ENCODE results near the gene MERTK.
"Not testable (repeated sequence)": the region's sequence is repeated elsewhere in the genome, so short reads cannot be mapped to it uniquely, and the experiment has no call there.

MERTK gene

GRCh38 chr2:111910609-111911277 lies 12.3 kb downstream of the MERTK start:
- no peak for DNase-seq (ENCODE audit: low read depth)

DNA sequence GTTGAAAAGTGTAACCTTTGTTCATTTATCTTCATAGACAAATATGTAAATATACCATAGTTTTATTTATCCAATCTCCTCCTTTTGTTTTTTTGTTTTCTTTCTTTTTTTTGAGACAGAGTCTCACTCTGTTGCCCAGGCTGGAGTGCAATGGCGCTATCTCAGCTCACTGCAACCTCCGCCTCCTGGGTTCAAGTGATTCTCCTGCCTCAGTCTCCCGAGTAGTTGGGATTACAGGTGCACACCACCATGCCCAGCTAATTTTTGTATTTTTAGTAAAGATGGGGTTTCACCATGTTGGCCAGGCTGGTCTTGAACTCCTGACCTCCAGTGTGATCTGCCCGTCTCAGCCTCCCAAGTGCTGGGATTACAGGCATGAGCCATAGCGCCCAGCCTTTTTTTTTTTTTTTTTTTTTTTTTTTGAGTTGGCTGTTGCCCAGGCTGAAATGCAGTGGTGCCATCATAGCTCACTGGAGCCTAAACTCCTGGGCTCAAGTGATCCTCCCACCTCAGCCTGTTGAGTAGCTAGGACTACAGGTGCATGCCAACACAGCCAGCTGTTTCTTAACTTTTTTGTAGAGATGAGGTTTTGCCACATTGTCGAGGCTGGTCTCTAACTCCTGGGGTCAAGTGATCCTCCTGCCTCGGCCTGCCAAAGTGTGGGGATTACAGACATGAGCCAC lies 13.0 kb downstream of the MERTK start:
- DNase-seq (ENCODE audit: low read depth), result not testable (repeated sequence)

DNA sequence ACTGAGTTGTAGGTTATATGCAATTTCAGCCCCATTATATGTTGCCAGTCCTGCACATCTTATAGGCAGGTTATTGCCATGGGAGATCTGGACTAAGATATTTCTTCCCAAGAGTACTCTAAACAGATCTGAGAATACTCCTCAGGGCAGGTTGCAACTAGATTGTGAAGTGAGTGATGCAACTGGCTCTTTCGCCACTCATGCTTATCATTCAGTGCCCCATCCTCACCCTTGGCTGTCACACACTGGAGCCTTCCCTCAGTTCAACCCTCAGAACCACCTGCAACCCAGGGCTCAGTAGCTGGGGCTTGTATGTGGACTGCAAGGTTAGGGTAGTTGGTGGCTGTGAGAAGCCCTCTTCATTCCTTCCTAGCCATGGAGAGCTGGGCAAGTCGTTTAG lies 14.1 kb downstream of the MERTK start:
- DNase-seq (ENCODE audit: low read depth), result no peak

DNA sequence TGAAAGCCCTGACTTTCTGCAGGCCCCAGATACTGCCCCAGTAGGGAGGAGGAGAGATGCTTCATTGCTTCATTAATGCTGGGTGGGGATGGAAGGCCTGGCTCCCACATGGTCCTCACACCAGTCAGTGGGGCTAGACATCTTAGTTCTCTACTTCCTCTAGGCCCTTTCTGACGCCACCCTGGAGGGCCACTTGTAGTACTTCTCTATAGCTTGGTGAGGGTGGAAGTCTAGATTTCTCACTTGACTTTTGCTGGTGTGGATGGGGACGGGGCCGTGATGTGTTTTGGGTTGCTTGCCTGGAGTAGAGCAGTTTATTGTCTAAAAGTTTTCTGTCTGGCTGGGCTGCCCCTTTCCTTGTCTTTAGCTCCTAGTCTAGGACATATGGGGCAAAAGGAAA lies 18.7 kb downstream of the MERTK start:
- no peak for DNase-seq (ENCODE audit: low read depth)

- no peak for DNase-seq (ENCODE audit: low read depth)
Measured at GRCh38 chr2:111918383-111918806, 20.0 kb downstream of the MERTK start.

DNA sequence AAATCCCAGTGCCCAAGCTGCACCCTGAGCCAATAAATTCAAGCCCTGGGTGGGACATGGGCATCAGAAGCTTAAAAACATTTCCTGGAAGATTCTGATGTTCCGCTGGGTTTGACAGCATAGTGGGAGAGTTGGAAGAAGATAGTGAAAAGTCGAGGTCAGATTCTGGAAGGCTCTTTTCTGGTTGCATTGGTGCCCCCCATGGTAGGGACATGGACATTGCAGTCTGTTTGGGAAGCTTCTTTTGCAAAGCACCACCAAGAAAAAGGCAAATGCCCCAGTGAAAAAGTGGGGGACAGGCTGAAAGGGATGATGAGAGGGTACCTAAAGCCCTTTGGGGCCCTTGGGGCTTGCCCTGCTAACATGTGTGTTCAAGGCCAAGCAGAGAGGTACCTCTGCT lies 21.0 kb downstream of the MERTK start:
- no peak for DNase-seq (ENCODE audit: low read depth)

GRCh38 chr2:111919794-111920608 lies 21.6 kb downstream of the MERTK start:
- DNase-seq (ENCODE audit: low read depth), result no peak

DNA sequence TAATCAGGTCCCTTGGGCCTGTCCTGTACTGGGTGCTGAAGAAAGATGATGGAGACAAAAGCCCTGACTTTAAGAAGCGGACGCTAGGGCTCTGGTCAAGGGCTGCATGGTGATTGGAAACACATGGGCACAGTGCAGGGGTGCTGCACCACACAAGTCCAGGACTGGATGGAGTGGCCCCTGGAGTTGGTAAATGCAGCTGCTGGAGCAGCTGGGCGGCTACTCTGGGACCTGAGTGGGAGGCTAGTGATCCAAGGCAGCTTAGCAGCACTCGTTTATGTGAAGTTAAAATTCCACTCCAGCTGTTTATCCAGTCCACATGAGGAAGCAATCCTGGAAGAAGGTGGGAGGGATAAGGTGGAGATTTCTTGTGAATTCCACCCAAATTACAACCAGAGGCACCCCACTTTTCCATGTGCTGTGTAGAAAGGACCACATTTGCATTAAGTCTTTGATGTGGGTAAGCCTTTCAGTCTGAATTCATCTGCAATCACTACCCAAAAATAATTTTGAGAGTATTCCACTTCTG lies 24.9 kb downstream of the MERTK start:
- DNase-seq (ENCODE audit: low read depth), result no peak

GRCh38 chr2:111924617-111925107 lies 26.3 kb downstream of the MERTK start:
- no peak for DNase-seq (ENCODE audit: low read depth)

DNA sequence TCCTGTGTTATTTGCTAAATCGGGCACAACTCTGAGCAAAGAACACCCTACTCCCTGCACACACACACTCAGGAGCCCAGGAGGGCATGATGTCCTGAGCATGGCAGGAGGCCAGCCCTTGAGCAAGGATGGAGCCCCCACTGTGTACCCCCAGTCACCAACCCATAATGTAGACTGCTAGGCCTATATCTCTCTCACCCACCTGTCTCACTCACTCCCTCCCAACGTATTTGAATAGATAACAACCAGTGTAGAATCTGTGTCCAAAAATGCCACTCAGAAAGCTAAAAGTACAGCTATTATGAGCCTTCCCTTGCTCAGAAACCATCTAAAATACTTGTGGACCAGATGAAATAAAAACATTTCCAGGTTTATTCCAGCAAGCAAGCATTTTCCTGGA lies 29.3 kb downstream of the MERTK start:
- no peak for DNase-seq (ENCODE audit: low read depth)

DNA sequence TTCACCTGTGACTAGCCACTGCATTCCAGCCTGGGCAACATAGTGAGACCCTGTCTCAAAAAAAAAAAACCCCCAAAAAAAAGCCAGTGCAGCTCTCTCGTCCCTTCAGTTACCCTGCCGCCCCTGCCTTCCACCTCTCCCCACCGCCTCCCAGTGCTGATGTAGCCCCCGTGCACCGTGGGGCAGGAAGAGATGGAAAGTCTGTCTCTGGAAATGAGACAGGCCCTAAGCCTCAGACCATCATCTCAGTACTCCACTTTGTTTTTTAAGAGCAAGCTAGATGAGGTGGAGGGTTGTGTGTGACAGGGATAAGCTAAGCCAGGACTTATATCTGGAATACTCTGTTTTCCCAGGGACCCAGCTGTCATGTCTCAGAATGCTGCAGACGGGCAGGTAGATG lies 32.0 kb downstream of the MERTK start:
- no peak for DNase-seq (ENCODE audit: low read depth)

- DNase-seq (ENCODE audit: low read depth), result no peak
Measured at GRCh38 chr2:111930875-111931274, 32.5 kb downstream of the MERTK start.

DNA sequence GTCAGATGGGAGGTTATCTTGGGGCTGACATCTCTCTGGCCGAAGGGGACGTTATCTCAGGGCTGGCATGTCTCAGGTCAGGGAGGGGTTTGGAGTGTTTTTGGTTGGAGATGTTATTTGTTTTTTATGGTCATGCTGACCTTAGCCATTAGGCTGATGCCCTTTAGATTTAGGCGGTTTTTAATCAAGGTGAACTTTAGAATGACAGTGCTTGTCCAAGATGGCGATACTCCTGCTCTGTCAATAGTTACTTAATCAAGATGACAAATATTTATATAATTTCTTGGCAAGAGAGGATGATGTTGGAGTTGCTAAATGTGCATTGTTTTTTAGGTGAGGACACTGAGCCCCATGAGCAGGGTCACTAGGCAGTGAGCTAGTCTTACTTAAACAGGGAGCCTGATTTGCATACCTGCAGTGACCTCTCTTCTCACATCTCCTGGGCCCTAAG lies 34.5 kb downstream of the MERTK start:
- no peak for DNase-seq (ENCODE audit: low read depth)

DNA sequence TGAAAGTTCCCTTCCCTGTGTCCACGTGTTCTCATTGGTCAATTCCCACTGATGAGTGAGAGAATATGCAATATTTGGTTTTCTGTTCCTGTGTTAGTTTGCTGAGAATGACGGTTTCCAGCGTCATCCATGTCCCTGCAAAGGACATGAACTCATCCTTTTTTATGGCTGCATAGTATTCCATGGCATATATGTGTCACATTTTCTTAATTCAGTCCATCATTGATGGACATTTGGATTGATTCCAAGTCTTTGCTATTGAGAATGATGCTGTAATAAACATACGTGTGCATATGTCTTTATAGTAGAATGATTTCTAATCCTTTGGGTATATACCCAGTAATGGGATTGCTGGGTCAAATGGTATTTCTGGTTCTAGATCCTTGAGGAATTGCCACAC lies 35.5 kb downstream of the MERTK start:
- DNase-seq (ENCODE audit: low read depth), result not testable (repeated sequence)

DNA sequence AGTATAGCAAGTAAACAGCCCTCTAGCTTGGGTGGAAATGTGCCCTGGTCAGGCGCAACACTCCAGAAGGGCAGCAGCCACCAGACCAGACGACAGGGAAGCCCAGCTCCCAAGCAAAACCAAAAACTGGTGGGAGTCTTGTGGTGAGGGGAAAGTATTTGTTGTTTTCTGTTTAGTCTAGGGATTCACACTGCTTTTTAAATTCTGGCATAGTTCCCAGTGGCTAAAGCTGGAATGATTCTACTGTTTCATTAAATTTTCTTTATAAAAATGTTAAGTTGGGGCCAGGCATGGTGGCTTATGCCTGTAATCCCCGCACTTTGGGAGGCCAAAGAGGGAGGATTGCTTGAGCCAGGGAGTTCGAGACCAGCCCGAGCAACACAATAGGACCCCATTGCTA lies 38.5 kb downstream of the MERTK start:
- no peak for DNase-seq (ENCODE audit: low read depth)

- no peak for DNase-seq (ENCODE audit: low read depth)
Measured at GRCh38 chr2:111938392-111938791, 40.0 kb downstream of the MERTK start.

DNA sequence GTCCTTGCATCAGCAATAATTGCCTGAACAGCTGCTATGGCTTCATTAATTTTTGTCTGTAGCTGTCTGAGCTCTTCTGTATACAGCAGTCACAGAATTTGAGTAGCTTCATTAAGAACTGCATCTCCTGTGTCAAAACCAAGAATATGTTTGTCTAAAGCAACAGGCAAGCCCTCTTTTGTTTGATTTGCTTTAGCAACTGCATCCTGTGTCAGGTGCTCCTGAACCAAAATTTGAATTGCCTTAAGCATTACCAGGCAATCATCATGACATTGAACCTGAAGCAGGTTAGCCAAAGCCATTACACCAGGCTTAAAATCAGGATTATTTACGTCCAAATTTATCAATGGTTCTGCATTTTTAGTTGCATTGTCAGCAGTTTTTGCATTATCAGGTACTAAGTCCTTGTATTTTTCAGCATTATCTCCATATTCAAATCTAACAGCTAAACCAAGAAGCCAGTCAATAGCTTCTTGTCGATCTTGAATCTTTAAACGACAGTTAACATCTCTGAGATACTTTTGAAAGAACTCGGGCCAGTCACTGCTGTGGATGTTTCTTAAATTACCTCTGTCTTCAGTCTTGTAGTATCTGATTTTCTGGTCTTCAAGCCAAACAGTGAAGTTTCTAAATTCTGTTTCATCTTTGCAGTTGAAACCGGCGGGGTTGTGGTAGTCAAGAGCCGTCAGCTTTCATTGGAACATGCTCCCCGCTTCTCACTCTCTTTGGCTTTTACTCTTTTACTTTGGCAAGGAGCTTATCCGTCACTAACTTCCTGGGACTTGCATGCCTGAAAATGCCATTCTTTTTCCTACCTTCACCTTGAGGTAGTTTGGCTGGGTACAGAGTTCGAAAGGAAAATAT lies 42.2 kb downstream of the MERTK start:
- DNase-seq (ENCODE audit: low read depth), result no peak

DNA sequence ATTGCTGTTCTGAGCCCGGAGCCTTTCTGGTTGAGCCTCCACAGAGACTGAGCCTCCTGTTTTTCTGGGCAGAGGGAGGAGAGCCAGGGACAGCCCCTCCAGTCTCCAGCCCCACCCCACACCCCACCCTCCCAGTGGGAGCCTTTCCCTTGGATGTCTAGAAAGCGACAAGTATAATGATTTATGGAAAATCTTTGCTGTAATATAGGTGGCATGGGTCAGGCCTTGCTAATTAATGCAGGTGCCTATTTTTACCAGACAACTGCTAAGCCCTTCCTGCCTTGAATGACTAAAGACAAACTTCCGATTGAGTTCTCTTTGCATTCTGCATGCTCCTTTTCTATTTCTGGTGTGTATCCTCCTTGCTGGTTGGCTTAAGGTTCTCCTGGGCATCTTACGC lies 43.1 kb downstream of the MERTK start:
- DNase-seq (ENCODE audit: low read depth), result no peak

DNA sequence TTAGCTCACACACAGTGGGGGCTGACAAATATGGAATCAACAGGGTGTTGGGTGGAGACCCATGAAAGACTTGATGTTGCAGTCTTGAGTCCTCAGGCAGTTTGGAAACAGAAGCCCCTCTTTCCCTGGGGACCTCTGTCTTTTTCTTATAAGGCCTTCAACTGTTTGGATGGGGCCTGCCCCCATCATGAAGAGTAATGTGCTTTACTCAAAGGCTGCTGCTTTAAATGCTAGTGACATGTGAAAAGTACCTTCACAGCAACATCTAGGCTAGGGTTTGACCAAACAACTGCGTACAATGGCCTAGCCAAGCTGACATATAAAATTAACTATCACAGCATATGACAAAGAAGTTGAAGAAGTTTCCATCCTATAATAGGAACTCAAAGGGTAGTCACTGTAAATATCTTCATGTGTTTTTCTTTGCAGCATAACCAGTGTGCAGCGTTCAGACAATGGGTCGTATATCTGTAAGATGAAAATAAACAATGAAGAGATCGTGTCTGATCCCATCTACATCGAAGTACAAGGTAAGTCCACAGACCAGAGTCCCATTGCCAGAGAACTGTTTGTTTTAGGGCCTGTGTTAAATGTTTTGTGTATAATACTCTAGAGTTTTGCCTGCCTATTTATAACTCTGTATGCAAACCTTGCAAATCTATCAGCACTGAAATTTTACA lies 46.3 kb downstream of the MERTK start:
- DNase-seq (ENCODE audit: low read depth), result no peak

GRCh38 chr2:111945444-111946293 lies 47.3 kb downstream of the MERTK start:
- no peak for DNase-seq (ENCODE audit: low read depth)

Measured in activated T-cell treated with anti-CD3 and anti-CD28 coated beads for 48 hours (primary cell).